ENCODE measurements around the gene SPOCK3.

GRCh38 chr4:167234316-167234881, at the start of gene SPOCK3:
- no peak for TF ChIP-seq CTCF (conservative IDR thresholded peaks at IDR 0.05; ENCODE audit: low read length)
- no peak for TF ChIP-seq EZH2phosphoT487 (IDR thresholded peaks at IDR 0.05; ENCODE audit: borderline replicate concordance, low read depth, low read length)
